Stimulated activated CD4-positive, alpha-beta T cell treated with anti-CD3 and anti-CD28 coated beads, TNF-alpha, amount 100 ng/mL, for 4 hours (primary cell): ENCODE measurements around the gene G6PC1.
"Not testable (repeated sequence)": the region's sequence is repeated elsewhere in the genome, so short reads cannot be mapped to it uniquely, and the experiment has no call there.

Experiments used
- DNase-seq, 3 experiments: peaks; one replicate each; pipeline ENCODE4 v3.0.0-alpha.2; 2020; ENCODE audit warnings: low read depth in 3 of 3

The G6PC1 gene

GRCh38 chr17:42873932-42874695 is 26.5 kb upstream of the G6PC1 start:
- not testable (repeated sequence) for DNase-seq

GRCh38 chr17:42877037-42877436 is 23.6 kb upstream of the G6PC1 start:
- no peak for DNase-seq

- DNase-seq: no peak
Observed at GRCh38 chr17:42878123-42878880, 22.3 kb upstream of the G6PC1 start.

GRCh38 chr17:42878924-42879595 is 21.5 kb upstream of the G6PC1 start:
- no peak for DNase-seq

- DNase-seq: no peak
Observed at GRCh38 chr17:42879596-42879985, 21.0 kb upstream of the G6PC1 start.

- DNase-seq: no peak
Observed at GRCh38 chr17:42880776-42881310, 19.8 kb upstream of the G6PC1 start.

GRCh38 chr17:42881706-42882105 is 18.9 kb upstream of the G6PC1 start:
- not testable (repeated sequence) for DNase-seq

GRCh38 chr17:42882166-42882565 is 18.4 kb upstream of the G6PC1 start:
- DNase-seq: no peak

- DNase-seq: no peak
Observed at GRCh38 chr17:42883802-42884558, 16.6 kb upstream of the G6PC1 start.

GRCh38 chr17:42885806-42886205 is 14.8 kb upstream of the G6PC1 start:
- DNase-seq: not testable (repeated sequence)

GRCh38 chr17:42886283-42887176 is 14.1 kb upstream of the G6PC1 start:
- DNase-seq: no peak

GRCh38 chr17:42889809-42890208 is 10.8 kb upstream of the G6PC1 start:
- no peak for DNase-seq

GRCh38 chr17:42891539-42892152 is 9.0 kb upstream of the G6PC1 start:
- no peak for DNase-seq

GRCh38 chr17:42893359-42893758 is 7.2 kb upstream of the G6PC1 start:
- no peak for DNase-seq

GRCh38 chr17:42894283-42895184 is 6.1 kb upstream of the G6PC1 start:
- no peak for DNase-seq

- no peak for DNase-seq
Observed at GRCh38 chr17:42895185-42895555, 5.4 kb upstream of the G6PC1 start.

- no peak for DNase-seq
Observed at GRCh38 chr17:42898147-42898811, 2.3 kb upstream of the G6PC1 start.

- DNase-seq: not testable (repeated sequence)
Observed at GRCh38 chr17:42899981-42900380, 618 bp upstream of the G6PC1 start.
